SK-N-SH treated with all-trans-retinoic acid at 6 μM for 48 hours (cell line): ENCODE data around the gene CDT1.
A peak's percentile ranks its signal among the peaks of the same experiment; 100 is the strongest.

ENCODE experiments used
- ATAC-seq: fragments of 200-7000 bp; cut with Tn5 transposase; 3 replicates; pipeline ENCODE4 v1.9.1; 2020; ENCODE audit warnings: mild to moderate bottlenecking, moderate library complexity
- ARNTL ChIP-seq: fragments of 450-650 bp; formaldehyde crosslinking; IDR thresholded peaks from 2 replicates; pipeline ENCODE4 v1.5.0; 2020; ENCODE audit warnings: low read depth, mild to moderate bottlenecking, moderate library complexity, borderline replicate concordance
- BACH2 ChIP-seq: fragments of 250-450 bp; sonication (Bioruptor Pico); IDR thresholded peaks from 2 replicates; pipeline ENCODE4 v1.9.0; 2021; ENCODE audit warnings: mild to moderate bottlenecking, borderline replicate concordance
- CREB5 ChIP-seq: fragments of 250-450 bp; sonication (Bioruptor Pico); IDR thresholded peaks from 2 replicates; pipeline ENCODE4 v1.5.1; 2020; ENCODE audit warnings: low read depth, mild to moderate bottlenecking, moderate library complexity
- CSDC2 ChIP-seq: fragments of 250-450 bp; sonication (Bioruptor Pico); IDR thresholded peaks from 2 replicates; pipeline ENCODE4 v1.5.0; 2020; ENCODE audit warnings: mild to moderate bottlenecking, moderate library complexity
- ESRRG ChIP-seq: fragments of 250-450 bp; sonication (Bioruptor Pico); IDR thresholded peaks from 2 replicates; pipeline ENCODE4 v1.6.1; 2021; ENCODE audit warnings: mild to moderate bottlenecking
- ISL1 ChIP-seq: fragments of 250-450 bp; sonication (Bioruptor Pico); IDR thresholded peaks from 2 replicates; pipeline ENCODE4 v2.1.2; 2022; ENCODE audit warnings: mild to moderate bottlenecking, moderate library complexity
- OSR1 ChIP-seq: fragments of 250-450 bp; sonication (Bioruptor Pico); IDR thresholded peaks from 2 replicates; pipeline ENCODE4 v1.8.0; 2022; ENCODE audit warnings: moderate library complexity, mild to moderate bottlenecking, inconsistent platforms
- POU6F1 ChIP-seq: fragments of 250-450 bp; sonication (Bioruptor Pico); IDR thresholded peaks from 2 replicates; pipeline ENCODE4 v1.8.0; 2021; ENCODE audit warnings: low read depth, mild to moderate bottlenecking, moderate library complexity, borderline replicate concordance
- TCF4 ChIP-seq: fragments of 250-450 bp; sonication (Bioruptor Pico); IDR thresholded peaks from 2 replicates; pipeline ENCODE4 v1.8.0; 2021; ENCODE audit warnings: mild to moderate bottlenecking, moderate library complexity, borderline replicate concordance
- TOX ChIP-seq: fragments of 250-450 bp; sonication (Bioruptor Pico); IDR thresholded peaks from 2 replicates; pipeline ENCODE4 v1.8.0; 2021; ENCODE audit warnings: mild to moderate bottlenecking, moderate library complexity, borderline replicate concordance
- ZC3H10 ChIP-seq: fragments of 250-450 bp; sonication (Bioruptor Pico); IDR thresholded peaks from 2 replicates; pipeline ENCODE4 v1.5.1; 2021; ENCODE audit warnings: mild to moderate bottlenecking, moderate library complexity
- ZFP3 ChIP-seq: fragments of 250-450 bp; sonication (Bioruptor Pico); IDR thresholded peaks from 2 replicates; pipeline ENCODE4 v1.5.0; 2020; ENCODE audit warnings: mild to moderate bottlenecking, moderate library complexity
- ZFP30 ChIP-seq: fragments of 450-650 bp; formaldehyde crosslinking; IDR thresholded peaks from 2 replicates; pipeline ENCODE4 v1.5.0; 2022; ENCODE audit warnings: mild to moderate bottlenecking, moderate library complexity
- ZNF565 ChIP-seq: fragments of 450-650 bp; formaldehyde crosslinking; conservative IDR thresholded peaks from 2 replicates; pipeline ENCODE4 v1.5.0; 2020; ENCODE audit warnings: low read depth, mild to moderate bottlenecking, moderate library complexity
- ZNF70 ChIP-seq: fragments of 450-650 bp; formaldehyde crosslinking; IDR thresholded peaks from 2 replicates; pipeline ENCODE4 v1.5.0; 2020; ENCODE audit warnings: mild to moderate bottlenecking, moderate library complexity
- ZNF8 ChIP-seq: fragments of 450-650 bp; formaldehyde crosslinking; IDR thresholded peaks from 2 replicates; pipeline ENCODE4 v1.5.0; 2020; ENCODE audit warnings: mild to moderate bottlenecking, moderate library complexity
- TF ChIP-seq, protein P1 (sequence below): fragments of 250-450 bp; sonication (Bioruptor Pico); IDR thresholded peaks from 2 replicates; pipeline ENCODE4 v1.5.1; 2021; ENCODE audit warnings: mild to moderate bottlenecking, moderate library complexity
- TF ChIP-seq, protein P2 (sequence below): fragments of 250-450 bp; sonication (Bioruptor Pico); IDR thresholded peaks from 2 replicates; pipeline ENCODE4 v1.5.0; 2020; ENCODE audit warnings: mild to moderate bottlenecking, moderate library complexity

CDT1 gene

DNA sequence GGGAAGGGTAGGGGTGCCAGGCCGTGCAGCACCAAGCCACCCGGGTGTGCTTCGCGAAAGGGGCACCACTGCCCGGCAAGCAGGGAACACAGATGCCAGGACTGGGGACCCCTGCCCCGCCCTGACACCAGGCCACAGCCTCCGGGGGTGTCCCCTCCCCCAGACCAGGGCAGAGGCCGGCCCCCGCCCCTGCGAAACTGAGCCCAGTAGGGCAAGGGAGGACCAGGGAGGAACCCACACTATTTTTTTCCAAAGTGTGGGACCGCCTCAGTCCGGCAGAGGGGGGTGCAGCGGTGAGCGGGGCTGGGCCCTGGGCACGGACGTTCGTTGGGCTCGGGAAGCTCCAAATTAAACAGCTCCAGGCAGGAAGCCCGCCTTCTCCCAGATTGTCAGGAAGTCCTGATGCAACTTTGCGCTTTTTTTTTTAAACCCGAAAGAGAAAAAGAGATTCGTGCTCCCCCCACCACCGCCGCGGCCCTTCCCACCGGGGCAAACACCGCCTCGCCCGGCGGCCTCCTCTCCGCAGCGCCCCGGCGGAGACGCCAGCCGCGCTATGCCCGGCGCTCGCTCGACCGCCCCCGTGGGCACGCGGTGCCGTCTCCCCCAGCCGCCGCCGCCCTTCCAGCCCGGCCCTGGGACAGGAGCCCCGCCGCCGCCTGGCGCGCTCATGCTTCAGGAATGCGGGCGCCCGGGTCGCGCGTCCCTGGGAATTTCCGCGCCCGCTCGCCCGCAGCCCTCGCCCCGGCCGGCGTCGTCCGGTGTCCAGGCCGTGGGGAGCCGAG, 19.3 kb upstream of the CDT1 start:
- ATAC-seq: peak; percentile 64
- TF ChIP-seq ZFP3 (CRISPR knock-in tag) (no peak), CREB5 (CRISPR knock-in tag) (no peak), CSDC2 (CRISPR knock-in tag) (no peak), ZC3H10 (no peak), ZFP30 (CRISPR knock-in tag) (no peak), TOX (CRISPR knock-in tag) (no peak), POU6F1 (CRISPR knock-in tag) (no peak), TCF4 (CRISPR knock-in tag) (no peak), OSR1 (CRISPR knock-in tag) (no peak), ESRRG (CRISPR knock-in tag) (no peak), ZNF70 (CRISPR knock-in tag) (no peak), BACH2 (CRISPR knock-in tag) (no peak), ISL1 (CRISPR knock-in tag) (no peak), ARNTL (CRISPR knock-in tag) (no peak), ZNF565 (no peak)
- TF ChIP-seq, protein P1, sequence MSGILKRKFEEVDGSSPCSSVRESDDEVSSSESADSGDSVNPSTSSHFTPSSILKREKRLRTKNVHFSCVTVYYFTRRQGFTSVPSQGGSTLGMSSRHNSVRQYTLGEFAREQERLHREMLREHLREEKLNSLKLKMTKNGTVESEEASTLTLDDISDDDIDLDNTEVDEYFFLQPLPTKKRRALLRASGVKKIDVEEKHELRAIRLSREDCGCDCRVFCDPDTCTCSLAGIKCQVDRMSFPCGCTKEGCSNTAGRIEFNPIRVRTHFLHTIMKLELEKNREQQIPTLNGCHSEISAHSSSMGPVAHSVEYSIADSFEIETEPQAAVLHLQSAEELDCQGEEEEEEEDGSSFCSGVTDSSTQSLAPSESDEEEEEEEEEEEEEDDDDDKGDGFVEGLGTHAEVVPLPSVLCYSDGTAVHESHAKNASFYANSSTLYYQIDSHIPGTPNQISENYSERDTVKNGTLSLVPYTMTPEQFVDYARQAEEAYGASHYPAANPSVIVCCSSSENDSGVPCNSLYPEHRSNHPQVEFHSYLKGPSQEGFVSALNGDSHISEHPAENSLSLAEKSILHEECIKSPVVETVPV (CRISPR knock-in tag): no peak
- TF ChIP-seq, protein P2, sequence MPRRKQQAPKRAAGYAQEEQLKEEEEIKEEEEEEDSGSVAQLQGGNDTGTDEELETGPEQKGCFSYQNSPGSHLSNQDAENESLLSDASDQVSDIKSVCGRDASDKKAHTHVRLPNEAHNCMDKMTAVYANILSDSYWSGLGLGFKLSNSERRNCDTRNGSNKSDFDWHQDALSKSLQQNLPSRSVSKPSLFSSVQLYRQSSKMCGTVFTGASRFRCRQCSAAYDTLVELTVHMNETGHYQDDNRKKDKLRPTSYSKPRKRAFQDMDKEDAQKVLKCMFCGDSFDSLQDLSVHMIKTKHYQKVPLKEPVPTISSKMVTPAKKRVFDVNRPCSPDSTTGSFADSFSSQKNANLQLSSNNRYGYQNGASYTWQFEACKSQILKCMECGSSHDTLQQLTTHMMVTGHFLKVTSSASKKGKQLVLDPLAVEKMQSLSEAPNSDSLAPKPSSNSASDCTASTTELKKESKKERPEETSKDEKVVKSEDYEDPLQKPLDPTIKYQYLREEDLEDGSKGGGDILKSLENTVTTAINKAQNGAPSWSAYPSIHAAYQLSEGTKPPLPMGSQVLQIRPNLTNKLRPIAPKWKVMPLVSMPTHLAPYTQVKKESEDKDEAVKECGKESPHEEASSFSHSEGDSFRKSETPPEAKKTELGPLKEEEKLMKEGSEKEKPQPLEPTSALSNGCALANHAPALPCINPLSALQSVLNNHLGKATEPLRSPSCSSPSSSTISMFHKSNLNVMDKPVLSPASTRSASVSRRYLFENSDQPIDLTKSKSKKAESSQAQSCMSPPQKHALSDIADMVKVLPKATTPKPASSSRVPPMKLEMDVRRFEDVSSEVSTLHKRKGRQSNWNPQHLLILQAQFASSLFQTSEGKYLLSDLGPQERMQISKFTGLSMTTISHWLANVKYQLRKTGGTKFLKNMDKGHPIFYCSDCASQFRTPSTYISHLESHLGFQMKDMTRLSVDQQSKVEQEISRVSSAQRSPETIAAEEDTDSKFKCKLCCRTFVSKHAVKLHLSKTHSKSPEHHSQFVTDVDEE (CRISPR knock-in tag): no peak

- TF ChIP-seq, protein P2 (CRISPR knock-in tag): no peak
- no peak for TF ChIP-seq ZNF565
- TF ChIP-seq TCF4 (CRISPR knock-in tag): no peak
- TF ChIP-seq ARNTL (CRISPR knock-in tag): no peak
- TF ChIP-seq TOX (CRISPR knock-in tag): no peak
- TF ChIP-seq OSR1 (CRISPR knock-in tag): no peak
- no peak for TF ChIP-seq CREB5 (CRISPR knock-in tag)
- no peak for TF ChIP-seq ZNF70 (CRISPR knock-in tag)
- no peak for TF ChIP-seq POU6F1 (CRISPR knock-in tag)
- no peak for TF ChIP-seq ZNF8
- peak; percentile 11 for ATAC-seq
Measured at GRCh38 chr16:88784856-88785105, 18.8 kb upstream of the CDT1 start.
